Measurements from ENCODE around the gene NADSYN1. TPM values are rescaled to one million over a fixed set of nuclear protein-coding genes. Genes with fewer than 3 reads are reported as not detected.

Gene NADSYN1
- polyA plus RNA-seq, 1 donor from 2014 or later, result 66.9 TPM

- TF ChIP-seq EP300 (conservative IDR thresholded peaks at IDR 0.05; ENCODE audit: poor library complexity, severe bottlenecking) (no peak), EZH2 (IDR thresholded peaks at IDR 0.05; ENCODE audit: borderline replicate concordance, insufficient read depth, low read length, poor library complexity, severe bottlenecking) (no peak), RAD21 (conservative IDR thresholded peaks at IDR 0.05) (no peak), SMC3 (conservative IDR thresholded peaks at IDR 0.05; ENCODE audit: poor library complexity) (no peak), MXI1 (conservative IDR thresholded peaks at IDR 0.05; ENCODE audit: poor library complexity, severe bottlenecking) (no peak), TAF1 (IDR thresholded peaks at IDR 0.05; ENCODE audit: low read depth) (no peak), POLR2AphosphoS5 (IDR thresholded peaks at IDR 0.05) (no peak), CTCF (IDR thresholded peaks at IDR 0.05; ENCODE audit: poor library complexity, severe bottlenecking) (no peak)
- TF ChIP-seq, protein P1, sequence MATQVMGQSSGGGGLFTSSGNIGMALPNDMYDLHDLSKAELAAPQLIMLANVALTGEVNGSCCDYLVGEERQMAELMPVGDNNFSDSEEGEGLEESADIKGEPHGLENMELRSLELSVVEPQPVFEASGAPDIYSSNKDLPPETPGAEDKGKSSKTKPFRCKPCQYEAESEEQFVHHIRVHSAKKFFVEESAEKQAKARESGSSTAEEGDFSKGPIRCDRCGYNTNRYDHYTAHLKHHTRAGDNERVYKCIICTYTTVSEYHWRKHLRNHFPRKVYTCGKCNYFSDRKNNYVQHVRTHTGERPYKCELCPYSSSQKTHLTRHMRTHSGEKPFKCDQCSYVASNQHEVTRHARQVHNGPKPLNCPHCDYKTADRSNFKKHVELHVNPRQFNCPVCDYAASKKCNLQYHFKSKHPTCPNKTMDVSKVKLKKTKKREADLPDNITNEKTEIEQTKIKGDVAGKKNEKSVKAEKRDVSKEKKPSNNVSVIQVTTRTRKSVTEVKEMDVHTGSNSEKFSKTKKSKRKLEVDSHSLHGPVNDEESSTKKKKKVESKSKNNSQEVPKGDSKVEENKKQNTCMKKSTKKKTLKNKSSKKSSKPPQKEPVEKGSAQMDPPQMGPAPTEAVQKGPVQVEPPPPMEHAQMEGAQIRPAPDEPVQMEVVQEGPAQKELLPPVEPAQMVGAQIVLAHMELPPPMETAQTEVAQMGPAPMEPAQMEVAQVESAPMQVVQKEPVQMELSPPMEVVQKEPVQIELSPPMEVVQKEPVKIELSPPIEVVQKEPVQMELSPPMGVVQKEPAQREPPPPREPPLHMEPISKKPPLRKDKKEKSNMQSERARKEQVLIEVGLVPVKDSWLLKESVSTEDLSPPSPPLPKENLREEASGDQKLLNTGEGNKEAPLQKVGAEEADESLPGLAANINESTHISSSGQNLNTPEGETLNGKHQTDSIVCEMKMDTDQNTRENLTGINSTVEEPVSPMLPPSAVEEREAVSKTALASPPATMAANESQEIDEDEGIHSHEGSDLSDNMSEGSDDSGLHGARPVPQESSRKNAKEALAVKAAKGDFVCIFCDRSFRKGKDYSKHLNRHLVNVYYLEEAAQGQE (IDR thresholded peaks at IDR 0.05; ENCODE audit: borderline replicate concordance), result no peak
- no peak overlapping the region for H2AFZ ChIP-seq (ENCODE audit: low read depth, low read length)
- H3K79me2 ChIP-seq (replicated peaks; ENCODE audit: insufficient read depth, low read length), result no peaks in the 10 kb centered on the region
- no peaks in the 10 kb centered on the region for H3K9me3 ChIP-seq (ENCODE audit: low read length)
- H3K36me3 ChIP-seq (ENCODE audit: insufficient read depth, low read length), result no peaks in the 10 kb centered on the region
- no peak overlapping the region for H3K4me3 ChIP-seq (ENCODE audit: low read length)
- no peaks in the 10 kb centered on the region for H3F3A ChIP-seq (ENCODE audit: insufficient read depth, low read length, poor library complexity, severe bottlenecking)
- no peaks in the 10 kb centered on the region for H3K9me2 ChIP-seq (ENCODE audit: insufficient read depth, low read length)
- no peak overlapping the region for H3K9ac ChIP-seq (ENCODE audit: low read length)
- H3K4me2 ChIP-seq (ENCODE audit: low read length), result no peak overlapping the region
- H3K27ac ChIP-seq (ENCODE audit: low read length), result no peak overlapping the region
- no peaks in the 10 kb centered on the region for H4K20me1 ChIP-seq (ENCODE audit: insufficient read depth)
- H3K27me3 ChIP-seq (ENCODE audit: insufficient read depth, low read depth, low read length), result no peaks in the 10 kb centered on the region
These were observed 33.3 kb downstream of the NADSYN1 start for GRCh38 chr11:71486320-71486719.

GRCh38 chr11:71488681-71489270 lies 35.8 kb downstream of the NADSYN1 start:
- Histone ChIP-seq H3K36me3 (ENCODE audit: insufficient read depth, low read length) (no peaks in the 10 kb centered on the region), H3K9ac (ENCODE audit: low read length) (no peak overlapping the region), H3K4me2 (ENCODE audit: low read length) (no peak overlapping the region), H3K4me3 (ENCODE audit: low read length) (no peak overlapping the region), H3K27me3 (ENCODE audit: insufficient read depth, low read depth, low read length) (no peaks in the 10 kb centered on the region), H2AFZ (ENCODE audit: low read depth, low read length) (no peak overlapping the region), H3F3A (ENCODE audit: insufficient read depth, low read length, poor library complexity, severe bottlenecking) (no peaks in the 10 kb centered on the region), H3K27ac (ENCODE audit: low read length) (no peak overlapping the region), H3K79me2 (replicated peaks; ENCODE audit: insufficient read depth, low read length) (no peaks in the 10 kb centered on the region), H4K20me1 (ENCODE audit: insufficient read depth) (no peaks in the 10 kb centered on the region), H3K9me3 (ENCODE audit: low read length) (no peaks in the 10 kb centered on the region), H3K9me2 (ENCODE audit: insufficient read depth, low read length) (no peaks in the 10 kb centered on the region)
- TF ChIP-seq CTCF (IDR thresholded peaks at IDR 0.05; ENCODE audit: poor library complexity, severe bottlenecking), result no peak
